Muscle of back (tissue), 13 donors: ENCODE data around the gene GDA. TPM values are rescaled to one million over a fixed set of nuclear protein-coding genes. Genes with fewer than 3 reads are reported as not detected.

Source experiments
- DNase-seq, 3 donors: peaks; one replicate each; pipeline versions ENCODE4 v3.0.0 to v3.0.0-alpha.2; 2013
- long read RNA-seq, 9 donors: transcript quantifications; one replicate each; lab custom pipeline, GENCODE V29; 2026
- polyA plus RNA-seq, 10 donors: library from polyadenylated mRNA; unstranded; fragments of 120-200 nt; gene quantifications; one replicate each; pipeline ENCODE4 v1.2.1, GENCODE V29; 2013; ENCODE audit not compliant: insufficient read length in 10 of 10

The GDA gene
- under 1 TPM; 0.16 to 0.90 (median 0.34) TPM for polyA plus RNA-seq
- long read RNA-seq, donor 1 = 0 reads
- long read RNA-seq, donor 2 = 0 reads
- long read RNA-seq, donor 3 = 0 reads
- long read RNA-seq, donor 4 = 0 reads
- long read RNA-seq, donor 5 = 0 reads
- long read RNA-seq, donor 6 = 0 reads
- long read RNA-seq, donor 7 = 0 reads
- long read RNA-seq, donor 8 = 0 reads
- long read RNA-seq, donor 9 = 0 reads

DNA sequence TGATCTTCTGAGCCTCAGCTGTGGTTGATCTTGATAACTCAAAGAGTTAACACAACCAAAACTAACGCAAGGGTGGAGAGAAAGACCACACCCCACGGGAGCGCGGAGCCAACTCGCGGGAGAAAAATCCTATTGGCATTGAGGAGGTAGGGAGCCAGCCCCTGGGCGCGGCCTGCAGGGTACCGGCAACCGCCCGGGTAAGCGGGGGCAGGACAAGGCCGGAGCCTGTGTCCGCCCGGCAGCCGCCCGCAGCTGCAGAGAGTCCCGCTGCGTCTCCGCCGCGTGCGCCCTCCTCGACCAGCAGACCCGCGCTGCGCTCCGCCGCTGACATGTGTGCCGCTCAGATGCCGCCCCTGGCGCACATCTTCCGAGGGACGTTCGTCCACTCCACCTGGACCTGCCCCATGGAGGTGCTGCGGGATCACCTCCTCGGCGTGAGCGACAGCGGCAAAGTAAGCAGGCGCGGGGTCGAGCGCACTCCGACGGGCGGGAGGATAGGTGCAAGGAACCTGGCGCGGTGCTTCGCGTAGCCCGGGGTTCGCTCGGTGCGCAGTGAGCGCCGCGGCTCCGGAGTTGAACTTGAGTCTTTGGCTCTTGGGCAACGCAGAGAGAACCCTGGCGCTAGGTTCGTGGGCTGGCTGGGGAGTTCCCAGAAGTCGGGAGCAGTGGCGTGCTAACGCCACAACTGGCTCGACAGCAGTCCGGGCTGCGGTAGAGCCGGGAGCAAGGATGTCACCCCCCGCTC is at the start of gene GDA:
Gene GDA (plus strand): TSS at position 210 of the 745 bp plus-strand sequence. CDS start 120 bp downstream, at position 330.
- peak in 2 of 3 donors; percentile 6 to 23 for DNase-seq

DNA sequence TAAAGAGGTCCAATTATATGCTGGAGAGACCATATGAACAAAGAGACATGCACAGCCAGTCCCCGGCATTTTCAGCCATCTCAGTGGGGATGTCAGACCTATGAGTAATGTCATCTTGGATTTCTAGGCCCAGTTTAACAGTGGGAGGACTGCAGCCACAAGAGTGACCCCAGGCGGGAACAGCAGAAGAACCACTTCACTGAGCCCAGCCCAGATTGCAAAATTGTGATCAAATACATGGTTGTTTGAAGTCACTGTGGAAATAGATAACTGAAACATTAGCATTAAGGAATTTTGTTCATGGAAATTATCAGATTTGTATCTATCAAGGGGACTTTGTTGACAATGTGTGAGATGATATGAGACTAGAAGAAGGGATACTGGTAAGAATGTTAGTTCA is 46.7 kb upstream of the GDA start:
- DNase-seq = no peak

DNA sequence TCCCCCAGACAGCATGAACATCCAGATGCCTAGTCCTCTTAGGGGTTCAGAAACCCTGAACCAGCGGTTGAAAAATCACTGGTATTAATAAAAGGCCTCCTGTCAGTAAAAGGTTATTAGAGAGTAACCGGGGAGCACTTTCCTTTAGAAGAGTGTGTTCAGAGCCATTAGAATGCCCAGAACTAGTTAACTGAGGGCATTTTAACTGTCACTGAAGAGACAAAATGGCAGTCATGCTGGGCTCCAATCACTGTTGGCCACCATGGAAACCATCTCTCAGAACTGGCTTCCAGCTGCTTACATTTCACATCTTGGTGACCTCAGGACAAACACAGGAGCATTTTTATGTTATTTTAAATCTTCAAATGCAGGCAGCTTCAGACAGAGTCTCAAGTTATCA is 36.2 kb upstream of the GDA start:
- DNase-seq = no peak

DNA sequence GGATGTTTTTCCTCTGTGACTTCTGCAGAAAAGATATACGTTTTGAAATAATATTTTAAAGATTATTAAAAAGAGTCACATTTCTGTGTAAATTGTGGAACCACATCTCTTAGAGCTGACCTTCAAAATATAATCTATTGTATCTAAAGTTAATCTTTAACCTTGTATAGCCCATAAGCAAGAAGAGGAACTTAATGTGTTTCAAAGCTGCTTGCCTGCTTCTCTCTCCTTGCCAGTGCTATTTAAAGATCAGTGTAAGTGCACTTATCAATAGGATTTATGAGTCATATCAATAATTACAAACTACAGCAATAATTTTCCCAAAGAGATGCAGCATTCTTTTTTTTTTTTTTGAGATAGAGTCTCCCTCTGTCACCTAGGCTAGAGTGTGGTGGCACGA is 29.4 kb upstream of the GDA start:
- no peak for DNase-seq

DNA sequence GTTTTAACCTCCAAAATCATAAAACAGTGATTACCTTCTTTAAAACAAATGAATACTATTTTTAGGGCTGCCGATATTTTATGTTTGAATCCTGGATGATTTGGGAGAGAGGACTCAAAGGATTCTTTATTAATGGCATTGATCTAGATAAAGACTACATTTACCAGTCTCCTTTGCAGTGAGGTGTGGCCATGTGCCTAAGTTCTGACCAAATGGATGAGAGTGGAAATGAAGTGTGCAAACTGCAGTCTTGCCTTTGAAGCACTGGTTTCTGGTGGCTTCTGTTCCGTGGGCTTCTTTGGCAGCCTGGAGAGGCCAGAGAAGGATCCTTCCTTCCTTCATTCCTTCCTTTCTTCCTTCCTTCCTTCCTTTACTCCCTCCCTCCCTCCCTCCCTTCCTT is 24.3 kb upstream of the GDA start:
- DNase-seq = no peak

DNA sequence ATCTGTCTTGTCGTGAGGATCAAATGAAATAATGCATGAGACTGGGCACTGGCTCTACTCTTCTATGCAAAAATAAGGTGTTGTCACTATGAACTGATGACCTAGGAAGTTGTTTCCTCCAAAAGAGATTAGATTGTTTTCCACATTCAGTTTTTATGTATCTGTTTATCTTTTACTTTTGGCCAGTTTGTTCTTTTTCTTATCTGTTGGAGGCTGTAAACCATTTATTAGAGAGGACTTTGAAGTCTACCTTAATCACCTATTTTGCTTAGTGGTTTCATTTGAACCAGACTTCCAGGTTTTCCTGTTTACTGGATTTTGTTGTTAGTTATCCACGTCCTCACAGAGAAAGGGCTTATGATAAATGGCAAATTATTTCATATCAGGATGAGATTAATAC is 21.5 kb upstream of the GDA start:
- no peak for DNase-seq

DNA sequence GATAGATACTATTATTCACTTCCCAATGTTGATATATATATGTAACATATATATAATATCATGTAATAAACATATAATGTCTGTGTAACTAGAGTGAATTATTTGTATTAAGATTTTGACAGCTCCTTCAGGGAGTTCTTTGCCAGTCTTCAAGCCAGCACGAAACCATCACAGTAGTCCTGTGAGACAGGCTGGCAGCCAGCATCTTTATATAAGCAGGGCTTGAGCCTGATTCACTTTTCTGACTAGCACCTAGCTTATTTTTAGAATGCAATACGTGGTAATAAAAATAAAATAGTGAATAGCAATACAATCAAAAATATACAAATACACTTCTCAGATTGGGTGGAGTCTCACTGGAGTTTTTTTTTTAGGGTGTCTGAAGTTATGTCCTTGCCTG is 20.7 kb upstream of the GDA start:
- DNase-seq = no peak

DNA sequence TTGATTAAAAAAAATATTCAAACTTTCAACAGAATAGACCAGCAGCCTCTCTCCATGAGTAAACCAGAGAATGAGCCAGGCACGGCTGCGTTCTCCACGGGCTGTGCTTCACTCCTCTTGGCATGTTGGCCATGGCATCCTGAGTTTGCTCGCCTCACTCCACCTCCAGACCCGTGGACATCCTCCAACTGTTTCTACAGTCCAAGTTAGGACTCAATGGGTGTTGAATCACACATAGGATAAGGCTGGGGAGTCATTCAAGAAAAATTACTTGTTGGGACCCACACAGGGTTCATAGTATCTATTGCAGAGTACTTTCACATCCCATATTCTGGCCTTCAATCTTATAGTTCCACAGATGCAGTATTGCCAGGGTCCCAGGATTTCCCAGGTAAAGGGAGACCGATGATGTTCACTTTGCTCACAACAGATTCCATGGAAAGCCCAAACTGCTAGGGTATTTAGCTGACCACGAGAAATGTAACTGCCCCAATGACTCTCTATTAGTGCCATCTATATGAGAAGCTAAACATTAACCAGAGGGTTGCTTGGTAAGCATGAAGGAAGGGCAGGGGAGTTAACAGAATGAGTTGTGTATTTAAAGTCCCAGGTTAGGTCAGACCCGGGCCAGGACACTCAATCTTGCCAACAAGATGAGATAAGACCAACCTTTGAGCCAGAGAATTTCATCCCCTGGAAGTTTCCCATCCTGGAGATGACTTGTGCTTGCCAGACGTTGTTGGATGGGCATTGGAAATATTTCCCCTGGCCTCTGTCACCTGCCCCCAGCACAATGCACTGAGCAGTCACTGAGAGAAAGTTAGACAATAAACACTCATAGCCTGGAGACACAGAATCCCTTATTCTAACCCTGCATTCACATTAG is 19.7 kb upstream of the GDA start:
- no peak for DNase-seq

DNA sequence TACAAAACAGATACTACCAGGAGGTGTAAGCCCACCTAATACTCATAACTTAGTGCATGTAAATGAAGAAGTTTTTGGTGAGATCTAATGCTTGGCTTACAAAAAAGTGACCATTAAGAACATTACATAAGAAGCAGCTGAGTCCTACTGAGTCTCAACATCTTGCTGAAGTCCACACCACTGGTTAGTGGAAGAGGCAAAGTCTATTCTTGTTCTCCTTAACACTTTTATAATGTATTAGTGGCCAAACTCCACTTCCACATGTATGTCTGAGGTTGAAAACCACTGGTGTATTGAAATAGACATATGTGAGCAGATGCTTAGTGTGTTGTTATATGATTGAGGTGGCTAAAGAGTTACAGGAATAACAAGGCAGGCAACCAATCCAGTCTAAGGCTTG is 18.9 kb upstream of the GDA start:
- DNase-seq = no peak

DNA sequence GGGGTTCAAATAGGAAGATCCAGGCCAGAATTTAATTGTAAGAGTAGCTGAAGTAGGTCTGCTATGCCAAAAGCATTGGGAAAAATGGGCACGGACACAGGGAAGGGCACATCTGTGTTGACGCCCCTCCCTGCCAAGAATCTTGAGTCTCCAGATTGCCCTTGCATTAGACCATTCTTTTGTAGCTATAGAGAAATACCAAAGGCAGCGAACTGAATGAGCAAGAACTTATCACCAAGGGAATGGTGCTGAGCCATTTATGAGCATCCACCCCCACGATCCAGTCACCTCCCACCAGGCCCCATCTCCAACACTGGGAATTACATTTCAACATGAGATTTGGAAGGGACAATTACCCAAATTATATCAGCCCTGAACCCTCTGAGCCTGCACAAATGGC is 18.0 kb upstream of the GDA start:
- DNase-seq = no peak

DNA sequence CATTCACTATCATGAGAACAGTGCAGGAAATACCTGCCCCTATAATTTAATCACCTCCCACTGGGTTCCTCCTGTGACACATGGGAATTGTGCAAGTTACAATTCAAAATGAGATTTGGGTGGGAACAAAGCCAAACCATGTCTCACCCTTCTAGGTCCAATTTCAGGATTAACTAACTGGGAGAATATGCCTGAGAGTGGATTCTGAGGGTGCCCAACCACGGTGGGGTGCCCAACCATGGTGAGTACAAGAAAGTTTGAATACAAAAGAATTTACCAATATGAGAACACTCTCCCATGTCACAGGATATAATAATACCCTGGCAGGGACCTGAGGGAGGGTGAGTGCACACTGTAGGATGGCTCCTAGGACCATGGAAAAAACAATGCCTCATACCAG is 17.2 kb upstream of the GDA start:
- DNase-seq = no peak

DNA sequence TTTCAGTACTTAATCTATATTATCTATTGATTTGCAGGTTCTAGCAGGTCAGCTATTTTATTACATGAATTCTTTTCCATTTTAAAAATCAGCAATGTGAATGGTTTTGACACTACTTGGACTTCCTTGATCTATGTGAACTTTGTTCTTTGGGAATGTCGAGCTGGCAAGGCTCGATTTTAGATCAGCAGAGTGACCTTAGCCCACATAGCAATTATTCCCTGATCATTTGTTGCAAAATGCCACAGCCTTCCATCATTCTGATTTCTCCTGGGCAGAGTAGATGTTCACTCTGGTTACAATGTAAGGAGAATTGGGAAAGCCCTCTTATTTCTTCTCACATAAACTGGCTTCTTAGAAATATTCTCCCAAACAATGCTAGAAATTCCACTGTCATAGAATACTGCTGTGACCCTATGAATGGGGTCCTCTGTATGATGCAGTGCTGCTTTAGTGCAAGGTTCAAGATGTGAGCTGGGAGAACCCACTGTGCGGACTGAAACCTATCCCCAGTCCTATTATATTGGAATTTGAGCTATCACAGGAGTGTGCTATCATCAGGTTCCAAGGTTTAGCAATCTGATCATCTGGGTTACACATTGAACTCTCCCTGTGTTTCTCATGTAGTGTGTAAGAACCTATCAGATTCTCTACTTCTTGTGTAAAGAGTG is 15.7 kb upstream of the GDA start:
- no peak for DNase-seq

DNA sequence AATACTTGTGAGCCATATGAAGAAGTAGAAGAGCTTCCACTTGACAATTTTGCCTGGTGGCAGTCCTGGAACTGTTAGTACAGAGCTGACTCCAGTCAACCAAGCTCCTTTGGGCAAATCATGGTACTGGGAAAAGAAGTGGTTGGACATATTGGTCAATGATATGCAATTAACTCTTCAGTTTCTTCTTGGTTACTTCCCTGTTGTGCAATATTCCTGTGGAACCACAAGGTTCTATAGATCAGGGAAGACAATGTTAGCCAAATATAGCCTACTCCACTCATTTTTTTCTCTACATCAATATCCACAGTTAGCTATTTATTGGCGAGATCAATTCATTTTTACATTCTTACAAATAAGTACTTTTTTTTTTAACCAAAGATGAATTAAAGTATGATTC is 14.4 kb upstream of the GDA start:
- DNase-seq = no peak

DNA sequence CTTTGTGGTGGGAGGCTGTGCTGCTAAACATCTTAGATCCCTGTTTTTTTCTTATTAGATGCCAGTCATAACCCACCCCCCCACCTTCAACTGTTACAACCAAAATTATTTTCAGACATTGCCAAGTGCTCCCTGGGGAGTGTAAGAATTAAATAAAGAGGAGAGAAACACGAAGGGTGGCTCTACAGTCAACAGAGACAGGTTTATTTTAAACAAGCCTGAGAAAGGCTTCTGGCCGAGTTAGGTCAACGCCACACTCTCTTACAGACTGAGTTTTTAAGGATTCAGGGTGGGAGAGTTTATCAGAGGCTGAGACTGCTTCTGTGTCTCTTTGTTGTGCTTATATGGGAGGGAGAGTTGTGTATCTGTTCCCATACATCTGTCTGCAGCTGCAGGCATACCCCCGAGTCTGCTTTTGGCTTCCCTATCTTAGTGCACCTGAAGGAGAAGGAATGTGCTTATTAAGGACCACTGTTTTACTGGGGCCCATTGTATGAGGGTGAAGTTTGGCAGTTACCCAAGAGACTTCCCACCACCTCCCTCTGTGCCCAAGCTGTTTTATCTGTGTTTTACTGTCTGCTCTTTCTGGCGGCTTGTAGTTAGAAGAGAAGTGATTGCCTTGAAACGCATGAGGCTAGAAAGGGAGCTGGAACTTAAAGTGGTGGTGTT is 11.4 kb upstream of the GDA start:
- DNase-seq = no peak

DNA sequence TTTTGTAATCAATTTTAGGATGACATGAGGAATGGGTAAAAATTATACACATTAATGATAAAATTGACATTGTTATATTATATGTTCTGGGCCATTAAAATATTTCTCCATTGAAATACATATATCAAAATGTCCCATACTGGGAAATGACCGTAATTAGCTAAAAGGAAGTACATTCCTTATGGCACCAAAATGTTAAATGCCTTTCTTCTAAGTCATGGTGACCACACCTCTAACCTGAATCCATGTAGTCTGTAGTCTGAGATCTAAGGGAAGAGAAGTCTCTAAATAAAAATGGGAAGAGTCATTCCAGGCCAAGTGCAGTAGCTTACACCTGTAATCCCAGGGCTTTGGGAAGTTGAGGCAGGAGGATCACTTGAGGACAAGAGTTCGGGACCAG is 10.0 kb upstream of the GDA start:
- DNase-seq = no peak

DNA sequence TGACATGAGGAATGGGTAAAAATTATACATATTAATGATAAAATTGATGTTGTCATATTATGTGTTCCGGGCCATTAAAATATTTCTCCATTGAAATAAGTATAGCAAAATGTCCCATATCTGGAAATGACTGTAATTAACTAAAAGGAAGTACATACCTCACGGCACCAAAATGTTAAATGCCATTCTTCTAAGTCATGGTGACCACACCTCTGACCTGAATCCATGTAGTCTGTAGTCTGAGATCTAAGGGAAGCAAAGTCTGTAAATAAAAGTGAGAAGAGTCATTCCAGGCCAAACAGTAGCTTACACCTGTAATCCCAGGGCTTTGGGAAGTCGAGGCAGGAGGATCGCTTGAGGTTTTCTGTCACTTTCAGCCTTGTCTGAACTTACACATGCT is 8.7 kb upstream of the GDA start:
- no peak for DNase-seq

DNA sequence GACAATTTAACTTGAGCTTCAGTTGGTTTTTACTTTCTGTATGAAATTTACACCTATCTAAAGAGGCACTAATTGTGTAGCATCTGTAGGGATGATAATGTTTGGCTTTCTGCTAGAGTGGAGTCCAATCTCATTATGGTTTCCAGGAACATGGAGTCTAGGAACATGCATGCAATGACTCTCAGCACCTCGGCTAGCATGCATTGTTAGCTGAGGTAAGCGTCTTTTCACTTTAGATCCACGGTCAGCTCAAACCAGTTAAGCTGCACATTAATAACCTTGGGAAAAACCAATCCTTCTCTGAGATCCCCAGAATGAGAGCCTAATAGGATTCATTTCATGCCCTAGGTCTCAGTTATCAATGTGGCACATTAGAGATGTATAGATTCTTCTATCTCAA is 7.8 kb upstream of the GDA start:
- no peak for DNase-seq

DNA sequence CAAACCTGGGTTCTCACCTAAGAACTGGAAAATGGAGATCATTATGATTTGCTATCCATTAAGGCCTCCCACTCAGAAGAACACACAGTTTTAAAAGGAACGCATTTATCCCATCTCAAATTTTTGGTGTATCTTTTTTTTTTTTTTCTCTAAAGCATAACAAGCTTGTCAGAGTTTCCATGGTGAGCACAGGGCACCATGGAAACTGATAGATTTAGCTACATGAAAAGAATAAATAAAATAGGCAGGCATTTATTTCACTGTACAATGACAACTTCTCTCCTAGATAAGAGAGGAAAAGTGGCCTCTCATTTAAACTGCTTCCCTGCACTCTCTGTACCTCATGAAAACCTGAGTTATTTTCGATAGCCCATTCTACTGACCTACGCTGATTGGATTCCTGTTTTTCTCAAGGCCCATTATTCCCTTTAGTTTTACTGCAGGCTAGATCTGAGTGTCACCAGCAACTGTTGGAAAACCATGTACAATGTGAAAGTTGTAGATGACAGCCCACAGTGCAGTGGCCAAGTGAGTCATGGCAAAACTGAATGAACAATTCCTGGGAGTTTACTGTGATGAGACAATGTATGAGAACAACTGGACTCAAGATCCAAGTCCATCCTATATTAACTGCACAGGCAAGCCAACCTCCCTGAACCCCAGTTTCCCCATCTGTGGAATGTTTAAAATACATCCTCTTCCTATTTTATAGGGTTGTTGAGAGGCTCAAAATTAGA is 4.3 kb upstream of the GDA start:
- DNase-seq = no peak

DNA sequence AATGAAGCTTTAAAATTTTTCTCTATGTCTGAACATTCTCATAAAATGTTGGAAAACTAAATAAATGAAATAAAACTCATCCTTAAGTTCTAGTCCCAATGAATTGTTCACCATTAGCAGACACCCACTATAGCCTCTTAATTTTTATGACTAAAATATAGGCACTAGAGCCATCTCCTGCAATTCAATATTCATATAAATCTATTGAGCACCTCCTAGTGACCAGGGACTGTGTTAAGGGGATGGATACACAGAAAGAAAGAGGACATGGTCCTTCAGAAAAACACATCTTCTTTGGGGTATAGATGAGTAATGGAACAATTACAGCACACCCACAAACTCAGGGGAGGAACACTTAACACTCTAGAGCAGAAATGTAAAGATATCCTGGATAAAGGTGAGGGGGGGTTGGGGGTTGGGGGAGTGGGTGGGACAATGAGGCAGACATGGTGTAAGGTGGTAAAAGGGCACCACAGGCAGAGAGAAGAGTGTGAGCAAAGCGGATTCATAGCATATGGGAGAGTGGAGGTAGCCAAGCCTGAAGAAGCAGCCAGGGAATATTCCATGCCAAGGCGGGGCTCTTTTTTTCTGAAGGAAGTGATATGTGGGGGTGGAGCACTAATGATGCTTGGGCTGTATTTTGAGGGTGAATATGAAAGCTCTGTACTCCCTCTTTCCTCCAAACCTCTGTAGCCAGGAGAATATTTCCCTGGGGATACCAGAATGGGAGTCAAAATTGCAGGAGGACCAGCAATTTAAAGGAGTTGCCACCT is 3.3 kb upstream of the GDA start:
- no peak for DNase-seq

DNA sequence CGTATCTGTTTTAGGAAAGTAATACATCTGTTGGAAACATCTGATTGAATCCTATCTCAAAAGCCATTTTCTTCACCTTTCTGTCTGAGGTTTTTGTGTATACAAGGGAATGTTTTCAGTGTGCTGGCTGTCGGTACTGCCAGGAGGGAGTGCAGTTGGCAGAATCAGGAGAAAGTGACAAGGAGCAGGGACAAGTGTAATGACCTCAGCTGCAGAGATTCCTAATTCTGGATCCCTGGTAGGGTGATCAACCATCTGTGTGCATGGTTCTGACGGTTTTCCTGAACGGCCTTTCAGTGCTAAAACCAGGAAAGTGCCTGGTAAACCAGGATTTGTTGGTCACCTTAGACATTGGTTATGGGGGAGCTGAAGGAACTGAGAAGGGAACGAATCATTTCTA is 1.6 kb upstream of the GDA start:
- DNase-seq = no peak
